IMR-90 (cell line): Measurements from ENCODE around the gene NLRX1. TPM values are rescaled to one million over a fixed set of nuclear protein-coding genes. Genes with fewer than 3 reads are reported as not detected.

Experiments
- ATAC-seq: fragments of 200-7000 bp; cut with Tn5 transposase; 2 replicates; pipeline ENCODE4 v1.9.1; 2020; ENCODE audit warnings: low read depth, mild to moderate bottlenecking, moderate library complexity
- BruUV-seq: library from RNA; stranded (reverse); fragments of 400-500 nt; replicated peaks from 2 replicates; lab custom pipeline; 2021; lab: Mats Ljungman, UMichigan
- CTCF ChIA-PET: fragments of 300-600 bp; formaldehyde crosslinking; extraction: SDS; loops from one replicate; lab custom pipeline; 2021; ENCODE audit warnings: antibody characterized with exemption; lab: Yijun Ruan, JAX
- POLR2A ChIA-PET: fragments of 300-600 bp; sonication (Branson Sonifier 250); formaldehyde crosslinking; loops from one replicate; lab custom pipeline; 2022; ENCODE audit warnings: antibody characterized with exemption; ENCODE audit not compliant: unreplicated experiment; lab: Charles Lee
- DNase-seq: peaks from one replicate; pipeline ENCODE4 v3.0.0; 2013
- H2AFZ ChIP-seq: replicated peaks from 2 replicates; pipeline ENCODE3; 2013; ENCODE audit warnings: low read length, mild to moderate bottlenecking; ENCODE audit not compliant: poor library complexity
- H2AK5ac ChIP-seq: 2 replicates; pipeline ENCODE4 v1.6.1; 2013; ENCODE audit warnings: low read depth, low read length, inconsistent platforms
- H2AK9ac ChIP-seq: replicated peaks from 2 replicates; pipeline ENCODE3; 2013; ENCODE audit warnings: mild to moderate bottlenecking, low read depth, low read length, moderate library complexity; ENCODE audit not compliant: poor library complexity
- H2BK120ac ChIP-seq: 2 replicates; pipeline ENCODE4 v1.6.1; 2013; ENCODE audit warnings: low read depth, low read length, inconsistent platforms
- H2BK15ac ChIP-seq: 3 replicates; pipeline ENCODE4 v1.6.1; 2013; ENCODE audit warnings: low read depth, low read length, inconsistent platforms
- H2BK20ac ChIP-seq: 2 replicates; pipeline ENCODE4 v1.6.1; 2013; ENCODE audit warnings: low read depth, mild to moderate bottlenecking, inconsistent platforms, low read length, moderate library complexity
- H2BK5ac ChIP-seq: 2 replicates; pipeline ENCODE4 v1.6.1; 2013; ENCODE audit warnings: mild to moderate bottlenecking, low read depth, low read length, inconsistent platforms; ENCODE audit not compliant: poor library complexity, severe bottlenecking
- H3K14ac ChIP-seq: replicated peaks from 2 replicates; pipeline ENCODE4 v1.6.1; 2013; ENCODE audit warnings: low read depth, low read length, inconsistent platforms
- H3K18ac ChIP-seq: 2 replicates; pipeline ENCODE4 v1.6.1; 2013; ENCODE audit warnings: low read depth, low read length, control low read depth
- H3K23ac ChIP-seq: 2 replicates; pipeline ENCODE4 v1.6.1; 2013; ENCODE audit warnings: low read depth, low read length, inconsistent platforms
- H3K27ac ChIP-seq: 2 replicates; pipeline ENCODE4 v1.5.1; 2013; ENCODE audit warnings: mild to moderate bottlenecking, control low read depth, low read length; ENCODE audit not compliant: insufficient read depth
- H3K27me3 ChIP-seq: 2 replicates; pipeline ENCODE4 v1.6.1; 2013; ENCODE audit warnings: low read length; ENCODE audit not compliant: control insufficient read depth, insufficient read depth
- H3K36me3 ChIP-seq: 2 replicates; pipeline ENCODE4 v1.6.1; 2013; ENCODE audit warnings: low read length, mixed read lengths; ENCODE audit not compliant: control insufficient read depth, insufficient read depth
- H3K4ac ChIP-seq: 2 replicates; pipeline ENCODE4 v1.6.1; 2013; ENCODE audit warnings: low read depth, low read length, inconsistent platforms
- H3K4me1 ChIP-seq: 2 replicates; pipeline ENCODE4 v1.6.1; 2013; ENCODE audit warnings: low read length, mixed read lengths; ENCODE audit not compliant: control insufficient read depth, insufficient read depth
- H3K4me2 ChIP-seq: 2 replicates; pipeline ENCODE4 v1.6.1; 2013; ENCODE audit warnings: low read depth, mild to moderate bottlenecking, control low read depth, low read length, moderate library complexity
- H3K4me3 ChIP-seq: 2 replicates; pipeline ENCODE4 v1.5.1; 2013; ENCODE audit warnings: low read depth, mild to moderate bottlenecking, control low read depth, low read length, moderate library complexity; ENCODE audit not compliant: insufficient read depth
- H3K56ac ChIP-seq: 2 replicates; pipeline ENCODE4 v1.6.1; 2013; ENCODE audit warnings: low read length, inconsistent platforms; ENCODE audit not compliant: insufficient read depth; ENCODE audit errors: extremely low read depth
- H3K79me1 ChIP-seq, 2 experiments: 2 replicates each; pipeline ENCODE4 v1.6.1; 2013; ENCODE audit warnings: low read length in 2 of 2, inconsistent platforms in 1 of 2, low read depth in 1 of 2
- H3K9ac ChIP-seq: 2 replicates; pipeline ENCODE4 v1.6.1; 2013; ENCODE audit warnings: low read depth, low read length, control low read depth
- H3K9me1 ChIP-seq: 2 replicates; pipeline ENCODE4 v1.6.1; 2013; ENCODE audit warnings: low read length, inconsistent platforms; ENCODE audit not compliant: insufficient read depth
- H3K9me3 ChIP-seq: 2 replicates; pipeline ENCODE4 v1.6.1; 2013; ENCODE audit warnings: low read length; ENCODE audit not compliant: control insufficient read depth, insufficient read depth
- H4K20me1 ChIP-seq: 2 replicates; pipeline ENCODE4 v1.6.1; 2013; ENCODE audit warnings: low read length, inconsistent platforms; ENCODE audit not compliant: insufficient read depth
- H4K5ac ChIP-seq: 2 replicates; pipeline ENCODE4 v1.6.1; 2013; ENCODE audit warnings: mild to moderate bottlenecking, low read depth, low read length, control low read depth
- H4K8ac ChIP-seq, 2 experiments: 2 replicates each; pipeline ENCODE4 v1.6.1; 2013; ENCODE audit warnings: low read depth in 2 of 2, low read length in 2 of 2, control low read depth in 1 of 2, inconsistent platforms in 1 of 2
- H4K91ac ChIP-seq: 2 replicates; pipeline ENCODE4 v1.6.1; 2013; ENCODE audit warnings: low read depth, low read length, inconsistent platforms; ENCODE audit not compliant: insufficient read depth
- MXI1 ChIP-seq: IDR thresholded peaks from 2 replicates; pipeline ENCODE4 v1.6.1; 2012; ENCODE audit warnings: low read depth, mild to moderate bottlenecking, low read length, moderate library complexity, borderline replicate concordance
- POLR2A ChIP-seq: IDR thresholded peaks from 2 replicates; pipeline ENCODE4 v1.6.1; 2012; ENCODE audit warnings: mild to moderate bottlenecking, low read depth, low read length
- WGBS, 2 experiments: methylation state at CpG; one replicate each; pipeline versions ENCODE4 v1.1.5 to v1.1.7; 2013; ENCODE audit warnings: missing lambda C conversion rate in 2 of 2; ENCODE audit not compliant: insufficient read length in 1 of 2; ENCODE audit errors: extremely low coverage in 2 of 2; 5-methylcytosine and 5-hydroxymethylcytosine counted together
- dilution Hi-C: fragments of 300-500 bp; cut with HindIII; formaldehyde crosslinking; loops from one replicate; pipeline ENCODE4 v1.14.3; 2018; ENCODE audit warnings: low sequenced_read_pairs; ENCODE audit not compliant: unreplicated experiment
- in situ Hi-C: fragments of 300-500 bp; cut with MboI; formaldehyde crosslinking; loops from 3 replicates; pipeline ENCODE4 v1.14.3; 2019; ENCODE audit warnings: low sequenced_read_pairs, inconsistent platforms, mixed read lengths
- intact Hi-C: fragments of 100-400 bp; cut with micrococcal nuclease; formaldehyde crosslinking; loops from 2 replicates; pipeline ENCODE4 v1.10.0; 2022
- polyA plus RNA-seq, 3 experiments: library from polyadenylated mRNA; depleted of rRNA; stranded (reverse); fragments of >200 nt; gene quantifications; 2 replicates each; pipeline ENCODE4 v1.2.3, GENCODE V29; 2012; ENCODE audit warnings: low replicate concordance in 1 of 3
- total RNA-seq: library from RNA; depleted of rRNA; stranded (reverse); fragments of >200 nt; gene quantifications from 2 replicates; pipeline ENCODE4 v1.2.3, GENCODE V29; 2012

Gene NLRX1
- total and polyA plus RNA-seq, 2 of the 4 experiments (the other 2 are of a cell fraction): 3.0 to 4.9 TPM

GRCh38 chr11:119229288-119229672, 60.8 kb downstream of the NLRX1 start:
- H2BK120ac ChIP-seq: no peak overlapping the region
- peak overlapping the region; percentile 39; the same call in 1 of the 2 replicates for H4K5ac ChIP-seq
- POLR2A ChIA-PET: no interaction called here
- H3K18ac ChIP-seq: peak overlapping the region; percentile 24; the same call in 1 of the 2 replicates
- WGBS, 2 experiments: no CpG with 5 or more reads among the region's 3 CpGs
- no peak overlapping the region for H2AK5ac ChIP-seq
- H3K27ac ChIP-seq: no peak overlapping the region
- peak; percentile 37 for ATAC-seq
- peaks cover 11 to 75% of the 10 kb centered on the region in 2 experiments; a peak in 3 of 4 replicates for H3K79me1 ChIP-seq
- TF ChIP-seq POLR2A (no peak), MXI1 (no peak)
- no peak overlapping the region for H3K56ac ChIP-seq
- H3K23ac ChIP-seq: no peak overlapping the region
- no peak overlapping the region for H2BK15ac ChIP-seq
- no peak overlapping the region for H2BK20ac ChIP-seq
- peak overlapping the region in 1 of 2 experiments; percentile 32; a peak in 2 of 4 replicates for H4K8ac ChIP-seq
- H3K9ac ChIP-seq: 0 out of 2 replicates have a peak overlapping the region, but pooled peaks have one; percentile 2
- H2AFZ ChIP-seq: no peak overlapping the region
- peak overlapping the region; percentile 56 for H2BK5ac ChIP-seq
- H3K27me3 ChIP-seq: no peaks in the 10 kb centered on the region
- DNase-seq: no peak
- dilution Hi-C loops: no loop called here
- H4K91ac ChIP-seq: no peak overlapping the region
- peaks cover 7% of the 10 kb centered on the region; the same call in 1 of the 2 replicates for H4K20me1 ChIP-seq
- peaks cover 4% of the 10 kb centered on the region; the same call in 1 of the 2 replicates for H3K4me1 ChIP-seq
- in situ Hi-C loops: no loop called here
- 0 out of 2 replicates have a peak overlapping the region, but pooled peaks have one; percentile 0 for H3K14ac ChIP-seq
- no peak overlapping the region for H2AK9ac ChIP-seq
- no peaks in the 10 kb centered on the region for H3K9me3 ChIP-seq
- H3K36me3 ChIP-seq: peaks cover 4% of the 10 kb centered on the region; the same call in 1 of the 2 replicates
- peak overlapping the region; percentile 13; the same call in 1 of the 2 replicates for H3K4ac ChIP-seq
- H3K4me3 ChIP-seq: no peak overlapping the region
- no TSS peak for BruUV-seq
- peak overlapping the region; percentile 22; the same call in 1 of the 2 replicates for H3K4me2 ChIP-seq
- intact Hi-C loops: no loop called here
- CTCF ChIA-PET: interaction anchor here (0.6 to 1.0 kb wide), 3 partner anchors 17 to 1578 kb away, joined by 3 to 4 read pairs (median 4); no protein-coding TSS in a partner anchor
- H3K9me1 ChIP-seq: peaks cover 6% of the 10 kb centered on the region
